ENCODE results near the gene RSRC2. TPM values are rescaled to one million over a fixed set of nuclear protein-coding genes. Genes with fewer than 3 reads are reported as not detected.
"Not testable (repeated sequence)": the region's sequence is repeated elsewhere in the genome, so short reads cannot be mapped to it uniquely, and the experiment has no call there.

Gene RSRC2
- polyA plus RNA-seq, 1 donor from 2014 or later, result 194 TPM

GRCh38 chr12:122495258-122495657, 31.5 kb downstream of the RSRC2 start:
- Histone ChIP-seq H3K36me3 (ENCODE audit: insufficient read depth, low read length) (peaks cover 4% of the 10 kb centered on the region), H3K27me3 (ENCODE audit: insufficient read depth, low read depth, low read length) (no peaks in the 10 kb centered on the region), H2AFZ (ENCODE audit: low read depth, low read length) (no peak overlapping the region), H3K79me2 (replicated peaks; ENCODE audit: insufficient read depth, low read length) (peaks cover 28% of the 10 kb centered on the region), H3K9me2 (ENCODE audit: insufficient read depth, low read length) (no peaks in the 10 kb centered on the region), H3K4me3 (ENCODE audit: low read length) (no peak overlapping the region), H3F3A (ENCODE audit: insufficient read depth, low read length, poor library complexity, severe bottlenecking) (peaks cover 4% of the 10 kb centered on the region), H3K4me2 (ENCODE audit: low read length) (no peak overlapping the region), H3K27ac (ENCODE audit: low read length) (no peak overlapping the region), H3K9ac (ENCODE audit: low read length) (no peak overlapping the region), H3K9me3 (ENCODE audit: low read length) (no peaks in the 10 kb centered on the region), H4K20me1 (ENCODE audit: insufficient read depth) (peaks cover 4% of the 10 kb centered on the region)
- TF ChIP-seq EZH2 (IDR thresholded peaks at IDR 0.05; ENCODE audit: borderline replicate concordance, insufficient read depth, low read length, poor library complexity, severe bottlenecking) (no peak), MXI1 (conservative IDR thresholded peaks at IDR 0.05; ENCODE audit: poor library complexity, severe bottlenecking) (no peak), SMC3 (conservative IDR thresholded peaks at IDR 0.05; ENCODE audit: poor library complexity) (no peak), POLR2AphosphoS5 (IDR thresholded peaks at IDR 0.05) (no peak), RAD21 (conservative IDR thresholded peaks at IDR 0.05) (no peak), CTCF (IDR thresholded peaks at IDR 0.05; ENCODE audit: poor library complexity, severe bottlenecking) (no peak), TAF1 (IDR thresholded peaks at IDR 0.05; ENCODE audit: low read depth) (no peak), EP300 (conservative IDR thresholded peaks at IDR 0.05; ENCODE audit: poor library complexity, severe bottlenecking) (no peak)
- TF ChIP-seq, protein P1, sequence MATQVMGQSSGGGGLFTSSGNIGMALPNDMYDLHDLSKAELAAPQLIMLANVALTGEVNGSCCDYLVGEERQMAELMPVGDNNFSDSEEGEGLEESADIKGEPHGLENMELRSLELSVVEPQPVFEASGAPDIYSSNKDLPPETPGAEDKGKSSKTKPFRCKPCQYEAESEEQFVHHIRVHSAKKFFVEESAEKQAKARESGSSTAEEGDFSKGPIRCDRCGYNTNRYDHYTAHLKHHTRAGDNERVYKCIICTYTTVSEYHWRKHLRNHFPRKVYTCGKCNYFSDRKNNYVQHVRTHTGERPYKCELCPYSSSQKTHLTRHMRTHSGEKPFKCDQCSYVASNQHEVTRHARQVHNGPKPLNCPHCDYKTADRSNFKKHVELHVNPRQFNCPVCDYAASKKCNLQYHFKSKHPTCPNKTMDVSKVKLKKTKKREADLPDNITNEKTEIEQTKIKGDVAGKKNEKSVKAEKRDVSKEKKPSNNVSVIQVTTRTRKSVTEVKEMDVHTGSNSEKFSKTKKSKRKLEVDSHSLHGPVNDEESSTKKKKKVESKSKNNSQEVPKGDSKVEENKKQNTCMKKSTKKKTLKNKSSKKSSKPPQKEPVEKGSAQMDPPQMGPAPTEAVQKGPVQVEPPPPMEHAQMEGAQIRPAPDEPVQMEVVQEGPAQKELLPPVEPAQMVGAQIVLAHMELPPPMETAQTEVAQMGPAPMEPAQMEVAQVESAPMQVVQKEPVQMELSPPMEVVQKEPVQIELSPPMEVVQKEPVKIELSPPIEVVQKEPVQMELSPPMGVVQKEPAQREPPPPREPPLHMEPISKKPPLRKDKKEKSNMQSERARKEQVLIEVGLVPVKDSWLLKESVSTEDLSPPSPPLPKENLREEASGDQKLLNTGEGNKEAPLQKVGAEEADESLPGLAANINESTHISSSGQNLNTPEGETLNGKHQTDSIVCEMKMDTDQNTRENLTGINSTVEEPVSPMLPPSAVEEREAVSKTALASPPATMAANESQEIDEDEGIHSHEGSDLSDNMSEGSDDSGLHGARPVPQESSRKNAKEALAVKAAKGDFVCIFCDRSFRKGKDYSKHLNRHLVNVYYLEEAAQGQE (IDR thresholded peaks at IDR 0.05; ENCODE audit: borderline replicate concordance), result no peak

DNA sequence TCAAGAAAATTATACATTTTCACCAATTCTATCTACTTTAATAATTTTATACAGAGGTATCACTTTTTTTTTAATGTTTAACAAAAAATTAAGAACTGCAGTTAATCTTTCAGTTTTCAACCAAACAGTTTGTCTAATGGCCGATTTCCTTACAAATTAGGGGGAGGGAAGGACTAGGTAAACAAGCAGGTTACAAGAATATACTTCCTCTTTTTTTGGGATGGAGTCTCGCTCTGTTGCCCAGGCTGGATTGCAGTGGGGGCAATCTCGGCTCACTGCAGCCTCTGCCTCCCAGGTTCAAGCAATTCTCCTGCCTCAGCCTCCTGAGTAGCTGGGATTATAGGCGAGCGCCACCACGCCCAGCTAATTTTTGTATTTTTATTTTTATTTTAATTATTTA, 33.5 kb downstream of the RSRC2 start:
- not testable (repeated sequence) for H3K4me2 ChIP-seq (ENCODE audit: low read length); H3K27ac ChIP-seq (ENCODE audit: low read length); H3K9me3 ChIP-seq (ENCODE audit: low read length); H3K9ac ChIP-seq (ENCODE audit: low read length); H4K20me1 ChIP-seq (ENCODE audit: insufficient read depth); H3K4me3 ChIP-seq (ENCODE audit: low read length); H3K9me2 ChIP-seq (ENCODE audit: insufficient read depth, low read length); H3K27me3 ChIP-seq (ENCODE audit: insufficient read depth, low read depth, low read length); H3K36me3 ChIP-seq (ENCODE audit: insufficient read depth, low read length); H2AFZ ChIP-seq (ENCODE audit: low read depth, low read length); H3F3A ChIP-seq (ENCODE audit: insufficient read depth, low read length, poor library complexity, severe bottlenecking)
- H3K79me2 ChIP-seq (replicated peaks; ENCODE audit: insufficient read depth, low read length), result peaks cover 19% of the 10 kb centered on the region

DNA sequence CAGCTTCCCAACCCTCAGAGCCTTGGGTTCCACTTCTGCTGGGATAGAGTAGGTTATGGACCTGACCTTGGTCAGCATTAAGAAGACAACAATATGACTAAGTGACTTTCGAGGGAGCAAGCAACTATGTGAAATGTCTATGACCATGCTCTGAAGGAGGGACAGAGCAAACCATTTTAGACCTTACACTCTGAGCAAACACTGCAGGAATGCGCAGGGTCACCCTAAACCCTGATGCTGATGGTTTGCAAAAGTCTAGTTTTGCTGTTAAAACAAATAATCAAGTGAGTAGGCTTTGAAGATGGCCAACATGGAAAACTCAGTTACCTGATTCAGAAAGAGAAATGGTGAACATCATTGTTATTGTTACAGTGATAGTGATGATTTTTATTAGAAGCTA, 34.7 kb downstream of the RSRC2 start:
- Histone ChIP-seq H3K4me3 (ENCODE audit: low read length) (no peak overlapping the region), H3K9me2 (ENCODE audit: insufficient read depth, low read length) (no peaks in the 10 kb centered on the region), H3K4me2 (ENCODE audit: low read length) (no peak overlapping the region), H2AFZ (ENCODE audit: low read depth, low read length) (no peak overlapping the region), H3F3A (ENCODE audit: insufficient read depth, low read length, poor library complexity, severe bottlenecking) (no peaks in the 10 kb centered on the region), H3K27ac (ENCODE audit: low read length) (no peak overlapping the region), H4K20me1 (ENCODE audit: insufficient read depth) (peaks cover 4% of the 10 kb centered on the region), H3K9me3 (ENCODE audit: low read length) (no peaks in the 10 kb centered on the region), H3K9ac (ENCODE audit: low read length) (no peak overlapping the region), H3K27me3 (ENCODE audit: insufficient read depth, low read depth, low read length) (no peaks in the 10 kb centered on the region), H3K36me3 (ENCODE audit: insufficient read depth, low read length) (peaks cover 4% of the 10 kb centered on the region), H3K79me2 (replicated peaks; ENCODE audit: insufficient read depth, low read length) (peaks cover 9% of the 10 kb centered on the region)
- TF ChIP-seq EP300 (conservative IDR thresholded peaks at IDR 0.05; ENCODE audit: poor library complexity, severe bottlenecking) (no peak), EZH2 (IDR thresholded peaks at IDR 0.05; ENCODE audit: borderline replicate concordance, insufficient read depth, low read length, poor library complexity, severe bottlenecking) (no peak), POLR2AphosphoS5 (IDR thresholded peaks at IDR 0.05) (no peak), MXI1 (conservative IDR thresholded peaks at IDR 0.05; ENCODE audit: poor library complexity, severe bottlenecking) (no peak), TAF1 (IDR thresholded peaks at IDR 0.05; ENCODE audit: low read depth) (no peak), CTCF (IDR thresholded peaks at IDR 0.05; ENCODE audit: poor library complexity, severe bottlenecking) (no peak)
- TF ChIP-seq, protein P1 (IDR thresholded peaks at IDR 0.05; ENCODE audit: borderline replicate concordance), result no peak
